Measurements from ENCODE around the gene NAA40. TPM values are rescaled to one million over a fixed set of nuclear protein-coding genes. Genes with fewer than 3 reads are reported as not detected.

Gene NAA40
- total RNA-seq, 4 donors from 2014 or later, result 27.6 to 46.4 (median 34.5) TPM

GRCh38 chr11:63896071-63896470 lies 42.7 kb upstream of the NAA40 start:
- DNase-seq, result peak; percentile 86 to 90
- intact Hi-C loops (cut with DNase I), result no loop called here
- TF ChIP-seq, protein P1, sequence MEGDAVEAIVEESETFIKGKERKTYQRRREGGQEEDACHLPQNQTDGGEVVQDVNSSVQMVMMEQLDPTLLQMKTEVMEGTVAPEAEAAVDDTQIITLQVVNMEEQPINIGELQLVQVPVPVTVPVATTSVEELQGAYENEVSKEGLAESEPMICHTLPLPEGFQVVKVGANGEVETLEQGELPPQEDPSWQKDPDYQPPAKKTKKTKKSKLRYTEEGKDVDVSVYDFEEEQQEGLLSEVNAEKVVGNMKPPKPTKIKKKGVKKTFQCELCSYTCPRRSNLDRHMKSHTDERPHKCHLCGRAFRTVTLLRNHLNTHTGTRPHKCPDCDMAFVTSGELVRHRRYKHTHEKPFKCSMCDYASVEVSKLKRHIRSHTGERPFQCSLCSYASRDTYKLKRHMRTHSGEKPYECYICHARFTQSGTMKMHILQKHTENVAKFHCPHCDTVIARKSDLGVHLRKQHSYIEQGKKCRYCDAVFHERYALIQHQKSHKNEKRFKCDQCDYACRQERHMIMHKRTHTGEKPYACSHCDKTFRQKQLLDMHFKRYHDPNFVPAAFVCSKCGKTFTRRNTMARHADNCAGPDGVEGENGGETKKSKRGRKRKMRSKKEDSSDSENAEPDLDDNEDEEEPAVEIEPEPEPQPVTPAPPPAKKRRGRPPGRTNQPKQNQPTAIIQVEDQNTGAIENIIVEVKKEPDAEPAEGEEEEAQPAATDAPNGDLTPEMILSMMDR (IDR thresholded peaks at IDR 0.05), result no peak
- no peak for TF ChIP-seq POLR2A (IDR thresholded peaks at IDR 0.05)
- Histone ChIP-seq H3K4me3 (replicated peaks in 1 of 3) (no peak overlapping the region), H3K36me3 (peaks cover 34 to 35% of the 10 kb centered on the region in 2 donors), H3K9me3 (no peaks in the 10 kb centered on the region), H3K27ac (peak overlapping the region in 2 of 3 donors; percentile 25 to 44), H3K27me3 (no peaks in the 10 kb centered on the region), H3K4me1 (peaks cover 8 to 19% of the 10 kb centered on the region in 2 donors)
- 47 to 48% methylated on average over 4 of the region's 4 CpGs for WGBS, 2 donors

- peaks cover 45 to 47% of the 10 kb centered on the region in 2 donors for H3K36me3 ChIP-seq
- no peak for TF ChIP-seq POLR2A (IDR thresholded peaks at IDR 0.05)
- TF ChIP-seq, protein P1 (IDR thresholded peaks at IDR 0.05), result no peak
- 92 to 94% methylated on average over 8 to 10 of the region's 10 CpGs for WGBS, 2 donors
These were observed 41.2 kb upstream of the NAA40 start for GRCh38 chr11:63897459-63898146.

GRCh38 chr11:63901660-63902059 lies 37.1 kb upstream of the NAA40 start:
- DNase-seq, result no peak
- no peaks in the 10 kb centered on the region for H3K9me3 ChIP-seq
- peaks cover 70 to 77% of the 10 kb centered on the region in 2 donors for H3K36me3 ChIP-seq
- peaks cover 0 to 4% of the 10 kb centered on the region in 2 donors for H3K4me1 ChIP-seq
- intact Hi-C loops (cut with DNase I), result no loop called here
- no peak overlapping the region for H3K4me3 ChIP-seq (replicated peaks in 1 of 3)
- WGBS, 2 donors, result 80 to 100% methylated on average over 1 to 3 of the region's 3 CpGs
- TF ChIP-seq, protein P1 (IDR thresholded peaks at IDR 0.05), result peak in 1 of 6 experiments; percentile 10
- TF ChIP-seq POLR2A (IDR thresholded peaks at IDR 0.05), result no peak
- H3K27ac ChIP-seq, result no peak overlapping the region
- no peaks in the 10 kb centered on the region for H3K27me3 ChIP-seq

More at GRCh38 chr11:63897459-63898146, 41.2 kb upstream of the NAA40 start:
- H3K4me3 ChIP-seq (replicated peaks in 1 of 3), result no peak overlapping the region
- no peak overlapping the region for H3K27ac ChIP-seq
- H3K9me3 ChIP-seq, result no peaks in the 10 kb centered on the region
- no peaks in the 10 kb centered on the region for H3K27me3 ChIP-seq
- H3K4me1 ChIP-seq, result peaks cover 8 to 15% of the 10 kb centered on the region in 2 donors
- no peak for DNase-seq
- intact Hi-C loops (cut with DNase I), result no loop called here

GRCh38 chr11:63903884-63904283 lies 34.9 kb upstream of the NAA40 start:
- TF ChIP-seq, protein P1 (IDR thresholded peaks at IDR 0.05), result no peak
- no peak for TF ChIP-seq POLR2A (IDR thresholded peaks at IDR 0.05)
- Histone ChIP-seq H3K4me1 (peaks cover 16 to 21% of the 10 kb centered on the region in 2 donors), H3K36me3 (peaks cover 62 to 66% of the 10 kb centered on the region in 2 donors), H3K4me3 (replicated peaks in 1 of 3) (no peak overlapping the region), H3K27ac (no peak overlapping the region), H3K27me3 (no peaks in the 10 kb centered on the region), H3K9me3 (no peaks in the 10 kb centered on the region)
- intact Hi-C loops (cut with DNase I), result no loop called here
- no peak for DNase-seq
- WGBS, 2 donors, result 92 to 94% methylated on average over 14 of the region's 14 CpGs

- H3K9me3 ChIP-seq, result no peaks in the 10 kb centered on the region
- H3K27ac ChIP-seq, result no peak overlapping the region
- H3K4me3 ChIP-seq (replicated peaks in 1 of 3), result no peak overlapping the region
- peaks cover 54 to 58% of the 10 kb centered on the region in 2 donors for H3K36me3 ChIP-seq
- WGBS, 2 donors, result 90 to 94% methylated on average over 6 to 8 of the region's 13 CpGs
- peaks cover 21 to 30% of the 10 kb centered on the region in 2 donors for H3K4me1 ChIP-seq
- DNase-seq, result no peak
- TF ChIP-seq, protein P1 (IDR thresholded peaks at IDR 0.05), result no peak
- TF ChIP-seq POLR2A (IDR thresholded peaks at IDR 0.05), result no peak
- intact Hi-C loops (cut with DNase I), result no loop called here
- no peaks in the 10 kb centered on the region for H3K27me3 ChIP-seq
These were observed 34.1 kb upstream of the NAA40 start for GRCh38 chr11:63904743-63905142.
